ENCODE results near the gene SBNO2. TPM values are rescaled to one million over a fixed set of nuclear protein-coding genes. Genes with fewer than 3 reads are reported as not detected.

The SBNO2 gene
- total and polyA plus RNA-seq, 9 of the 15 experiments (the other 6 are each of a cell fraction or from before 2014, with no cell fraction given): 0.01 to 46.2 (median 6.7) TPM

DNA sequence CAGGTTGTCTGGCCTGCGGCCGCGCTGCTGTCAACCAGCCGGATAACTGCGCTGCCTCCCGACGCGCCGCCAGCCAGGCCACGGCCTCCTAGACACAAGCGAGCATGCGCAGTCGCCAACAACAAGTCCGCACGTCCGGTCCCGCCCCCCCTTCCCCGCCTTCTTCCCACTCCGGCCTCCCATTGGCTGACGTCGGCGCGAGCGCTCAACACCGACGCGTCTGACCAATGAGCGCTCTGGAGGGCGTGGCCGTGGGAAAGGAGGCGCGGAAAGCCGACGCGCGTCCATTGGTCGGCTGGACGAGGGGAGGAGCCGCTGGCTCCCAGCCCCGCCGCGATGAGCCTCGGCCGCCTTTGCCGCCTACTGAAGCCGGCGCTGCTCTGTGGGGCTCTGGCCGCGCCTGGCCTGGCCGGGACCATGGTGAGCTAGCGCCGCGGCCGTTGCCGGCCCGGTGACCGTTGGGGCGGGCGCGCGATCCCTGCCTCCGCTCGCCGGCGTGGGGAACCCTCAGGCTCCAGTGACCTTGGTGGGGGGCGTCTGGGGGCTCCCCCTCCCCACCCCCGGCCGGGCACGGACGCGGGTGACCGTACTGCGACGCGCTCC, 70.3 kb downstream of the SBNO2 start, which contains the start of gene GPX4 (continued):
- TF ChIP-seq HNRNPLL (IDR thresholded peaks at IDR 0.05; ENCODE audit: low read depth, low read length, poor library complexity, severe bottlenecking) (peak; percentile 31), RB1 (IDR thresholded peaks at IDR 0.05; ENCODE audit: low read depth) (peak; percentile 90), NCOA4 (IDR thresholded peaks at IDR 0.05; ENCODE audit: partially characterized antibody) (no peak), RAD21 (CRISPR knock-in tag; conservative IDR thresholded peaks at IDR 0.05 in 1 of 2, IDR thresholded peaks at IDR 0.05 in 1 of 2) (no peak), CC2D1A (IDR thresholded peaks at IDR 0.05) (no peak), ZNF778 (CRISPR knock-in tag; IDR thresholded peaks at IDR 0.05) (no peak), C11orf30 (IDR thresholded peaks at IDR 0.05; ENCODE audit: low read depth) (no peak), SAFB (IDR thresholded peaks at IDR 0.05; ENCODE audit: borderline replicate concordance, low read depth, low read length) (peak; percentile 94), RUNX1 (IDR thresholded peaks at IDR 0.05; ENCODE audit: low read depth) (no peak), ZNF644 (tag; IDR thresholded peaks at IDR 0.05; ENCODE audit: low read depth) (no peak), TFAP4 (CRISPR knock-in tag; IDR thresholded peaks at IDR 0.05; ENCODE audit: borderline replicate concordance) (peak; percentile 65; the same call in 1 of the 2 replicates), ZNF766 (CRISPR knock-in tag; conservative IDR thresholded peaks at IDR 0.05) (no peak), SMC3 (conservative IDR thresholded peaks at IDR 0.05; ENCODE audit: insufficient read depth, low read depth, low read length) (no peak), BCL6 (CRISPR knock-in tag; IDR thresholded peaks at IDR 0.05) (no peak), CXXC5 (CRISPR knock-in tag; IDR thresholded peaks at IDR 0.05) (peak; percentile 80), RREB1 (CRISPR knock-in tag; IDR thresholded peaks at IDR 0.05) (peak; percentile 69; the same call in 1 of the 2 replicates)
- TF ChIP-seq, protein P1, sequence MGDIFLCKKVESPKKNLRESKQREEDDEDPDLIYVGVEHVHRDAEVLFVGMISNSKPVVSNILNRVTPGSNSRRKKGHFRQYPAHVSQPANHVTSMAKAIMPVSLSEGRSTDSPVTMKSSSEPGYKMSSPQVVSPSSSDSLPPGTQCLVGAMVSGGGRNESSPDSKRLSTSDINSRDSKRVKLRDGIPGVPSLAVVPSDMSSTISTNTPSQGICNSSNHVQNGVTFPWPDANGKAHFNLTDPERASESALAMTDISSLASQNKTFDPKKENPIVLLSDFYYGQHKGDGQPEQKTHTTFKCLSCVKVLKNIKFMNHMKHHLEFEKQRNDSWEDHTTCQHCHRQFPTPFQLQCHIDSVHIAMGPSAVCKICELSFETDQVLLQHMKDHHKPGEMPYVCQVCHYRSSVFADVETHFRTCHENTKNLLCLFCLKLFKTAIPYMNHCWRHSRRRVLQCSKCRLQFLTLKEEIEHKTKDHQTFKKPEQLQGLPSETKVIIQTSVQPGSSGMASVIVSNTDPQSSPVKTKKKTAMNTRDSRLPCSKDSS (IDR thresholded peaks at IDR 0.05; ENCODE audit: low read depth, partially characterized antibody): no peak
- TF ChIP-seq, protein P2, sequence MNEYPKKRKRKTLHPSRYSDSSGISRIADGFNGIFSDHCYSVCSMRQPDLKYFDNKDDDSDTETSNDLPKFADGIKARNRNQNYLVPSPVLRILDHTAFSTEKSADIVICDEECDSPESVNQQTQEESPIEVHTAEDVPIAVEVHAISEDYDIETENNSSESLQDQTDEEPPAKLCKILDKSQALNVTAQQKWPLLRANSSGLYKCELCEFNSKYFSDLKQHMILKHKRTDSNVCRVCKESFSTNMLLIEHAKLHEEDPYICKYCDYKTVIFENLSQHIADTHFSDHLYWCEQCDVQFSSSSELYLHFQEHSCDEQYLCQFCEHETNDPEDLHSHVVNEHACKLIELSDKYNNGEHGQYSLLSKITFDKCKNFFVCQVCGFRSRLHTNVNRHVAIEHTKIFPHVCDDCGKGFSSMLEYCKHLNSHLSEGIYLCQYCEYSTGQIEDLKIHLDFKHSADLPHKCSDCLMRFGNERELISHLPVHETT (CRISPR knock-in tag; conservative IDR thresholded peaks at IDR 0.05 in 1 of 2, IDR thresholded peaks at IDR 0.05 in 1 of 2): no peak; a peak in 1 of 4 replicates
